Stimulated activated CD4-positive, alpha-beta T cell treated with anti-CD3 and anti-CD28 coated beads, Interleukin-12 subunit alpha, Interleukin-12 subunit beta, amount 100 ng/mL, for 24 hours (primary cell): Measurements from ENCODE around the gene SNX3.
"Not testable (repeated sequence)": the region's sequence is repeated elsewhere in the genome, so short reads cannot be mapped to it uniquely, and the experiment has no call there.

Experiments used
- DNase-seq, 2 experiments: peaks; one replicate each; pipeline ENCODE4 v3.0.0-alpha.2; 2020; ENCODE audit warnings: low read depth in 2 of 2

SNX3 gene

GRCh38 chr6:108260809-108261569 lies at the start of gene SNX3:
Gene SNX3, minus strand, starts transcription at chr6:108261040. Its CDS starts 119 bp downstream, at chr6:108260921.
- DNase-seq: peak; percentile 82 to 87

- DNase-seq: no peak
These were observed 49.0 kb upstream of the SNX3 start for GRCh38 chr6:108309844-108310243.

GRCh38 chr6:108308641-108309040 lies 47.8 kb upstream of the SNX3 start:
- not testable (repeated sequence) for DNase-seq

- no peak for DNase-seq
These were observed 43.8 kb upstream of the SNX3 start for GRCh38 chr6:108304646-108305045.

GRCh38 chr6:108302386-108302785 lies 41.5 kb upstream of the SNX3 start:
- no peak for DNase-seq

GRCh38 chr6:108295676-108296075 lies 34.8 kb upstream of the SNX3 start:
- no peak for DNase-seq

GRCh38 chr6:108294727-108295625 lies 34.1 kb upstream of the SNX3 start, which contains the start of gene AFG1L:
Gene AFG1L, plus strand, starts transcription at chr6:108295054. Its CDS starts 26 bp downstream, at chr6:108295080.
- DNase-seq: peak; percentile 80 to 91

GRCh38 chr6:108294297-108294726 lies 33.5 kb upstream of the SNX3 start:
- no peak for DNase-seq

GRCh38 chr6:108293527-108294296 lies 32.9 kb upstream of the SNX3 start:
- DNase-seq: no peak

GRCh38 chr6:108292561-108292960 lies 31.7 kb upstream of the SNX3 start:
- not testable (repeated sequence) for DNase-seq

GRCh38 chr6:108291091-108291490 lies 30.3 kb upstream of the SNX3 start:
- DNase-seq: no peak

- DNase-seq: no peak
These were observed 27.9 kb upstream of the SNX3 start for GRCh38 chr6:108288742-108289141.

GRCh38 chr6:108287373-108287772 lies 26.5 kb upstream of the SNX3 start:
- DNase-seq: no peak

- no peak for DNase-seq
These were observed 25.5 kb upstream of the SNX3 start for GRCh38 chr6:108286366-108286765.

GRCh38 chr6:108285381-108285780 lies 24.5 kb upstream of the SNX3 start:
- no peak for DNase-seq

GRCh38 chr6:108277831-108278230 lies 17.0 kb upstream of the SNX3 start:
- DNase-seq: no peak

- no peak for DNase-seq
These were observed 16.5 kb upstream of the SNX3 start for GRCh38 chr6:108277295-108277694.

GRCh38 chr6:108275976-108276375 lies 15.1 kb upstream of the SNX3 start:
- DNase-seq: no peak

GRCh38 chr6:108274546-108274945 lies 13.7 kb upstream of the SNX3 start:
- no peak for DNase-seq

- DNase-seq: not testable (repeated sequence)
These were observed 9.1 kb upstream of the SNX3 start for GRCh38 chr6:108269955-108270354.

GRCh38 chr6:108268845-108269244 lies 8.0 kb upstream of the SNX3 start:
- no peak for DNase-seq

GRCh38 chr6:108263371-108263770 lies 2.5 kb upstream of the SNX3 start:
- DNase-seq: no peak
